K562 (cell line): ENCODE data around the gene ARHGAP9. TPM values are rescaled to one million over a fixed set of nuclear protein-coding genes. Genes with fewer than 3 reads are reported as not detected.

Experiments
- CCNT2 ChIP-seq: IDR thresholded peaks from 2 replicates; pipeline ENCODE4 v1.6.1; 2011; ENCODE audit warnings: borderline replicate concordance, low read depth, mild to moderate bottlenecking, moderate library complexity, mixed read lengths, low read length; ENCODE audit not compliant: insufficient read length; ENCODE audit errors: extremely low read depth
- CEBPG ChIP-seq, 3 experiments: fragments of 200-800 bp in 1 of 3; sonication (Bioruptor generic) in 1 of 3; sonication (generic) in 1 of 3; formaldehyde crosslinking in 1 of 3; IDR thresholded peaks in 2 of 3; conservative IDR thresholded peaks in 1 of 3; 2 replicates each; pipeline versions ENCODE4 v1.6.1 to v1.8.0; 2016 to 2022; ENCODE audit warnings: missing compliant biosample characterization in 2 of 3, missing genetic modification characterization in 2 of 3, mild to moderate bottlenecking in 1 of 3, missing genetic modification reagents in 1 of 3
- ETV5 ChIP-seq: sonication (generic); formaldehyde crosslinking; IDR thresholded peaks from 2 replicates; pipeline ENCODE4 v1.4.0; 2020; ENCODE audit warnings: low read depth, mild to moderate bottlenecking, missing genetic modification reagents
- HMGN3 ChIP-seq: IDR thresholded peaks from 2 replicates; pipeline ENCODE4 v1.6.1; 2011; ENCODE audit warnings: borderline replicate concordance, low read depth, mild to moderate bottlenecking, mixed read lengths, low read length; ENCODE audit not compliant: insufficient read length; ENCODE audit errors: extremely low read depth
- MAZ ChIP-seq, 2 experiments: fragments of 450-650 bp in 1 of 2; sonication (generic) in 1 of 2; formaldehyde crosslinking; IDR thresholded peaks in 1 of 2; conservative IDR thresholded peaks in 1 of 2; 2 replicates each; pipeline versions ENCODE4 v1.4.0 to v1.5.0; 2020; ENCODE audit warnings: mild to moderate bottlenecking in 1 of 2, missing genetic modification reagents in 1 of 2
- NFRKB ChIP-seq: fragments of 450-650 bp; IDR thresholded peaks from 2 replicates; pipeline ENCODE4 v1.6.1; 2016; ENCODE audit warnings: low read depth
- RBFOX2 ChIP-seq: fragments of 200-400 bp; formaldehyde crosslinking; IDR thresholded peaks from 2 replicates; pipeline ENCODE4 v1.6.1; 2017; ENCODE audit warnings: low read depth, mild to moderate bottlenecking, low read length, moderate library complexity
- RHOXF2B ChIP-seq: fragments of 250-450 bp; sonication (Bioruptor Pico); conservative IDR thresholded peaks from 2 replicates; pipeline ENCODE4 v1.5.1; 2021
- SMC3 ChIP-seq: conservative IDR thresholded peaks from 2 replicates; pipeline ENCODE4 v1.6.1; 2011; ENCODE audit warnings: low read depth, low read length, improper control_type of control experiment; ENCODE audit not compliant: insufficient read depth
- TEAD1 ChIP-seq, 2 experiments: fragments of 450-650 bp in 1 of 2; sonication (generic) in 1 of 2; formaldehyde crosslinking; IDR thresholded peaks; 2 replicates each; pipeline versions ENCODE4 v1.4.0 to v1.8.0; 2020 to 2022; ENCODE audit warnings: mild to moderate bottlenecking in 2 of 2, missing genetic modification reagents in 1 of 2
- TGIF2 ChIP-seq: sonication (generic); formaldehyde crosslinking; IDR thresholded peaks from 2 replicates; pipeline ENCODE4 v1.8.1; 2022; ENCODE audit warnings: mild to moderate bottlenecking, missing genetic modification reagents, moderate library complexity
- ZFP36 ChIP-seq: fragments of 150-350 bp; IDR thresholded peaks from 2 replicates; pipeline ENCODE4 v1.6.1; 2018; ENCODE audit warnings: low read length, low read depth; ENCODE audit not compliant: partially characterized antibody
- ZNF324 ChIP-seq: fragments of 250-450 bp; sonication (Bioruptor Pico); IDR thresholded peaks from 2 replicates; pipeline ENCODE4 v1.4.0; 2020; ENCODE audit warnings: mild to moderate bottlenecking
- polyA plus RNA-seq, 8 experiments: library from polyadenylated mRNA; depleted of rRNA in 4 of 8; stranded (reverse) in 5 of 8; unstranded in 3 of 8; fragments of >200 nt; fragmentation: Nextera tagmentation in 2 of 8; fragmentation: Illumina TruSeq in 1 of 8; extraction: Ambion mirVana in 2 of 8; extraction: Trizol in 1 of 8; gene quantifications; 2 replicates each; pipeline versions ENCODE4 v1.2.1 to v1.2.3, GENCODE V29; 2011 to 2014; ENCODE audit warnings: inconsistent platforms in 1 of 8, missing spikeins in 1 of 8
- total RNA-seq, 7 experiments: library from RNA; depleted of rRNA in 6 of 7; stranded (reverse); fragments of >200 nt in 6 of 7; fragmentation: Illumina TruSeq in 2 of 7; extraction: Trizol in 2 of 7; gene quantifications; 2 replicates each; pipeline versions ENCODE4 v1.2.1 to v1.2.3, GENCODE V29; 2011 to 2021; ENCODE audit warnings: low replicate concordance in 1 of 7
- TF ChIP-seq, protein P1 (sequence below): fragments of 450-650 bp; formaldehyde crosslinking; IDR thresholded peaks from 2 replicates; pipeline ENCODE4 v1.4.0; 2020; ENCODE audit warnings: mild to moderate bottlenecking, moderate library complexity
- TF ChIP-seq, protein P2 (sequence below), 2 experiments: fragments of 150-350 bp in 1 of 2; IDR thresholded peaks; 2 replicates each; pipeline ENCODE4 v1.6.1; 2012 to 2016; ENCODE audit warnings: low read depth in 2 of 2, low read length in 2 of 2, mild to moderate bottlenecking in 1 of 2, moderate library complexity in 1 of 2
- TF ChIP-seq, protein P3 (sequence below): fragments of 250-450 bp; sonication (Bioruptor Pico); IDR thresholded peaks from 2 replicates; pipeline ENCODE4 v1.8.0; 2022; ENCODE audit warnings: moderate library complexity, mild to moderate bottlenecking, inconsistent platforms
- TF ChIP-seq, protein P4 (sequence below): fragments of 450-650 bp; IDR thresholded peaks from 2 replicates; pipeline ENCODE4 v1.6.1; 2018; ENCODE audit not compliant: partially characterized antibody

The ARHGAP9 gene
- total and polyA plus RNA-seq, 9 of the 15 experiments (the other 6 are each of a cell fraction or from before 2014, with no cell fraction given), result 1.5 to 10.2 (median 5.1) TPM

DNA sequence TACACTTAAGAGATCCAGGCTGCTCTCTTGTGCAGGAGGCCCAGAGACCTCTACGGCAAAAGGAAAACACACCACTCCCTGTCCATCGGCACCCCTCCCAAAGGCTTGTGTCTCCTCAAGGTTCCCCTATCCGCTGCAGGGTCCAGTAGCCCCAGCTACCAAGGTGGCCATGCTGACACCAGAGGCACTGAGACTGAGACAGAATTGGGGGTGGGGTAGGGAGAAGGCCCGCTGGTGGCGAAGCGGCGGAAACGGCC, 40.1 kb upstream of the ARHGAP9 start (continued):
- TF ChIP-seq, protein P1, sequence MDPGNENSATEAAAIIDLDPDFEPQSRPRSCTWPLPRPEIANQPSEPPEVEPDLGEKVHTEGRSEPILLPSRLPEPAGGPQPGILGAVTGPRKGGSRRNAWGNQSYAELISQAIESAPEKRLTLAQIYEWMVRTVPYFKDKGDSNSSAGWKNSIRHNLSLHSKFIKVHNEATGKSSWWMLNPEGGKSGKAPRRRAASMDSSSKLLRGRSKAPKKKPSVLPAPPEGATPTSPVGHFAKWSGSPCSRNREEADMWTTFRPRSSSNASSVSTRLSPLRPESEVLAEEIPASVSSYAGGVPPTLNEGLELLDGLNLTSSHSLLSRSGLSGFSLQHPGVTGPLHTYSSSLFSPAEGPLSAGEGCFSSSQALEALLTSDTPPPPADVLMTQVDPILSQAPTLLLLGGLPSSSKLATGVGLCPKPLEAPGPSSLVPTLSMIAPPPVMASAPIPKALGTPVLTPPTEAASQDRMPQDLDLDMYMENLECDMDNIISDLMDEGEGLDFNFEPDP (CRISPR knock-in tag), result 0 out of 2 replicates have a peak, but pooled peaks have one; percentile 13
- TF ChIP-seq MAZ (CRISPR knock-in tag; conservative IDR thresholded peaks at IDR 0.05 in 1 of 2, IDR thresholded peaks at IDR 0.05 in 1 of 2) (0 out of 4 replicates have a peak, but pooled peaks of 1 of the 2 experiments have one; percentile 33), CCNT2 (no peak), TEAD1 (CRISPR knock-in tag; IDR thresholded peaks at IDR 0.05) (peak in 1 of 2 experiments; percentile 27; a peak in 1 of 4 replicates), RHOXF2B (no peak), HMGN3 (peak; percentile 46), ZFP36 (no peak), RBFOX2 (peak; percentile 97), SMC3 (no peak), NFRKB (0 out of 2 replicates have a peak, but pooled peaks have one; percentile 31), CEBPG (CRISPR knock-in tag; IDR thresholded peaks at IDR 0.05) (peak; percentile 5; the same call in 1 of the 2 replicates), CEBPG (tag; conservative IDR thresholded peaks at IDR 0.05 in 1 of 2, IDR thresholded peaks at IDR 0.05 in 1 of 2) (no peak), ZNF324 (no peak), TGIF2 (CRISPR knock-in tag) (peak; percentile 79; the same call in 1 of the 2 replicates), ETV5 (CRISPR knock-in tag) (0 out of 2 replicates have a peak, but pooled peaks have one; percentile 17)
- TF ChIP-seq, protein P2, sequence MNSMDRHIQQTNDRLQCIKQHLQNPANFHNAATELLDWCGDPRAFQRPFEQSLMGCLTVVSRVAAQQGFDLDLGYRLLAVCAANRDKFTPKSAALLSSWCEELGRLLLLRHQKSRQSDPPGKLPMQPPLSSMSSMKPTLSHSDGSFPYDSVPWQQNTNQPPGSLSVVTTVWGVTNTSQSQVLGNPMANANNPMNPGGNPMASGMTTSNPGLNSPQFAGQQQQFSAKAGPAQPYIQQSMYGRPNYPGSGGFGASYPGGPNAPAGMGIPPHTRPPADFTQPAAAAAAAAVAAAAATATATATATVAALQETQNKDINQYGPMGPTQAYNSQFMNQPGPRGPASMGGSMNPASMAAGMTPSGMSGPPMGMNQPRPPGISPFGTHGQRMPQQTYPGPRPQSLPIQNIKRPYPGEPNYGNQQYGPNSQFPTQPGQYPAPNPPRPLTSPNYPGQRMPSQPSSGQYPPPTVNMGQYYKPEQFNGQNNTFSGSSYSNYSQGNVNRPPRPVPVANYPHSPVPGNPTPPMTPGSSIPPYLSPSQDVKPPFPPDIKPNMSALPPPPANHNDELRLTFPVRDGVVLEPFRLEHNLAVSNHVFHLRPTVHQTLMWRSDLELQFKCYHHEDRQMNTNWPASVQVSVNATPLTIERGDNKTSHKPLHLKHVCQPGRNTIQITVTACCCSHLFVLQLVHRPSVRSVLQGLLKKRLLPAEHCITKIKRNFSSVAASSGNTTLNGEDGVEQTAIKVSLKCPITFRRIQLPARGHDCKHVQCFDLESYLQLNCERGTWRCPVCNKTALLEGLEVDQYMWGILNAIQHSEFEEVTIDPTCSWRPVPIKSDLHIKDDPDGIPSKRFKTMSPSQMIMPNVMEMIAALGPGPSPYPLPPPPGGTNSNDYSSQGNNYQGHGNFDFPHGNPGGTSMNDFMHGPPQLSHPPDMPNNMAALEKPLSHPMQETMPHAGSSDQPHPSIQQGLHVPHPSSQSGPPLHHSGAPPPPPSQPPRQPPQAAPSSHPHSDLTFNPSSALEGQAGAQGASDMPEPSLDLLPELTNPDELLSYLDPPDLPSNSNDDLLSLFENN (IDR thresholded peaks at IDR 0.05; ENCODE audit: low read depth in 2 of 2, low read length in 2 of 2), result no peak
- TF ChIP-seq, protein P3, sequence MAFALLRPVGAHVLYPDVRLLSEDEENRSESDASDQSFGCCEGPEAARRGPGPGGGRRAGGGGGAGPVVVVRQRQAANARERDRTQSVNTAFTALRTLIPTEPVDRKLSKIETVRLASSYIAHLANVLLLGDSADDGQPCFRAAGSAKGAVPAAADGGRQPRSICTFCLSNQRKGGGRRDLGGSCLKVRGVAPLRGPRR (CRISPR knock-in tag), result 0 out of 2 replicates have a peak, but pooled peaks have one; percentile 21
- TF ChIP-seq, protein P4, sequence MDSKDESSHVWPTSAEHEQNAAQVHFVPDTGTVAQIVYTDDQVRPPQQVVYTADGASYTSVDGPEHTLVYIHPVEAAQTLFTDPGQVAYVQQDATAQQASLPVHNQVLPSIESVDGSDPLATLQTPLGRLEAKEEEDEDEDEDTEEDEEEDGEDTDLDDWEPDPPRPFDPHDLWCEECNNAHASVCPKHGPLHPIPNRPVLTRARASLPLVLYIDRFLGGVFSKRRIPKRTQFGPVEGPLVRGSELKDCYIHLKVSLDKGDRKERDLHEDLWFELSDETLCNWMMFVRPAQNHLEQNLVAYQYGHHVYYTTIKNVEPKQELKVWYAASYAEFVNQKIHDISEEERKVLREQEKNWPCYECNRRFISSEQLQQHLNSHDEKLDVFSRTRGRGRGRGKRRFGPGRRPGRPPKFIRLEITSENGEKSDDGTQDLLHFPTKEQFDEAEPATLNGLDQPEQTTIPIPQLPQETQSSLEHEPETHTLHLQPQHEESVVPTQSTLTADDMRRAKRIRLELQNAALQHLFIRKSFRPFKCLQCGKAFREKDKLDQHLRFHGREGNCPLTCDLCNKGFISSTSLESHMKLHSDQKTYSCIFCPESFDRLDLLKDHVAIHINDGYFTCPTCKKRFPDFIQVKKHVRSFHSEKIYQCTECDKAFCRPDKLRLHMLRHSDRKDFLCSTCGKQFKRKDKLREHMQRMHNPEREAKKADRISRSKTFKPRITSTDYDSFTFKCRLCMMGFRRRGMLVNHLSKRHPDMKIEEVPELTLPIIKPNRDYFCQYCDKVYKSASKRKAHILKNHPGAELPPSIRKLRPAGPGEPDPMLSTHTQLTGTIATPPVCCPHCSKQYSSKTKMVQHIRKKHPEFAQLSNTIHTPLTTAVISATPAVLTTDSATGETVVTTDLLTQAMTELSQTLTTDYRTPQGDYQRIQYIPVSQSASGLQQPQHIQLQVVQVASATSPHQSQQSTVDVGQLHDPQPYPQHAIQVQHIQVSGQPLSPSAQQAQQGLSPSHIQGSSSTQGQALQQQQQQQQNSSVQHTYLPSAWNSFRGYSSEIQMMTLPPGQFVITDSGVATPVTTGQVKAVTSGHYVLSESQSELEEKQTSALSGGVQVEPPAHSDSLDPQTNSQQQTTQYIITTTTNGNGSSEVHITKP, result peak; percentile 41
